Measurements from ENCODE around the gene FBXL16. TPM values are rescaled to one million over a fixed set of nuclear protein-coding genes. Genes with fewer than 3 reads are reported as not detected.

The FBXL16 gene
- total and polyA plus RNA-seq, 2 experiments from 2014 or later: 8.9 to 12.6 TPM

GRCh38 chr16:644556-644955 lies 61.0 kb downstream of the FBXL16 start (continued):
- no peak for TF ChIP-seq ETS1 (IDR thresholded peaks at IDR 0.05)
- no peak for TF ChIP-seq NANOG (IDR thresholded peaks at IDR 0.05; ENCODE audit: borderline replicate concordance)
- TF ChIP-seq REST (IDR thresholded peaks at IDR 0.05; ENCODE audit: unreplicated experiment): no peak
- no peak for TF ChIP-seq ZNF331 (CRISPR knock-in tag; IDR thresholded peaks at IDR 0.05; ENCODE audit: low read depth)

- peak overlapping the region; percentile 74 for H3K4me3 ChIP-seq
Observed at GRCh38 chr16:643050-643368, 62.6 kb downstream of the FBXL16 start.

More at GRCh38 chr16:643050-643368, 62.6 kb downstream of the FBXL16 start:
- Histone ChIP-seq H3K4me1 (ENCODE audit: insufficient read depth) (peaks cover 16% of the 10 kb centered on the region), H3K27me3 (ENCODE audit: insufficient read depth) (no peaks in the 10 kb centered on the region), H4K20me1 (replicated peaks; ENCODE audit: insufficient read depth) (no peaks in the 10 kb centered on the region; the same call in 1 of the 2 replicates), H2AFZ (no peak overlapping the region), H3K79me2 (replicated peaks; ENCODE audit: insufficient read depth) (peaks cover 17% of the 10 kb centered on the region; the same call in 1 of the 2 replicates), H3K9me2 (ENCODE audit: insufficient read depth) (no peaks in the 10 kb centered on the region), H3K4me2 (peak overlapping the region; percentile 80), H3F3A (replicated peaks; ENCODE audit: low read depth) (0 out of 2 replicates have a peak, but pooled peaks cover 4% of the 10 kb centered on the region), H3K36me3 (ENCODE audit: insufficient read depth) (no peaks in the 10 kb centered on the region), H3K27ac (ENCODE audit: low read depth) (no peak overlapping the region)
- DNase-seq (ENCODE audit: low spot score) (no peak), ATAC-seq (no peak)
- H3K27me3 Mint-ChIP-seq (ENCODE audit: insufficient read depth, low read depth, poor library complexity): peaks cover 5% of the 10 kb centered on the region
- H3K27ac Mint-ChIP-seq: no peak overlapping the region
- peaks cover 16% of the 10 kb centered on the region; the same call in 2 of the 3 replicates for H3K4me1 Mint-ChIP-seq
- TF ChIP-seq CREB1 (CRISPR knock-in tag; IDR thresholded peaks at IDR 0.05; ENCODE audit: low read depth) (no peak), STAT1 (IDR thresholded peaks at IDR 0.05; ENCODE audit: unreplicated experiment) (no peak), ZNF331 (CRISPR knock-in tag; IDR thresholded peaks at IDR 0.05; ENCODE audit: low read depth) (no peak), EZH2 (IDR thresholded peaks at IDR 0.05; ENCODE audit: low read depth, unreplicated experiment) (no peak), CTCF (conservative IDR thresholded peaks at IDR 0.05; ENCODE audit: low read depth in 2 of 2) (no peak), REST (IDR thresholded peaks at IDR 0.05; ENCODE audit: unreplicated experiment) (no peak), POLR2AphosphoS5 (IDR thresholded peaks at IDR 0.05; ENCODE audit: low read depth) (no peak), JUNB (IDR thresholded peaks at IDR 0.05; ENCODE audit: unreplicated experiment) (no peak), NANOG (IDR thresholded peaks at IDR 0.05; ENCODE audit: borderline replicate concordance) (no peak), ZNF114 (CRISPR knock-in tag; IDR thresholded peaks at IDR 0.05) (no peak), ETS1 (IDR thresholded peaks at IDR 0.05) (no peak)
- H3K36me3 Mint-ChIP-seq (ENCODE audit: low read depth): no peaks in the 10 kb centered on the region
- H3K9me3 Mint-ChIP-seq: no peaks in the 10 kb centered on the region
- H3K4me3 Mint-ChIP-seq: peak overlapping the region; percentile 75

All from GM23338 (cell line).